Adrenal gland (tissue), 5 donors: ENCODE data around the gene OR10H1.
"Not testable (repeated sequence)": the region's sequence is repeated elsewhere in the genome, so short reads cannot be mapped to it uniquely, and the experiment has no call there.

ENCODE experiments used
- CTCF ChIP-seq, 6 experiments: fragments of 450-650 bp in 4 of 6; fragments of 200-600 bp in 2 of 6; sonication (generic) in 1 of 6; IDR thresholded peaks; 1 replicate in 5 of 6; 2 replicates in 1 of 6; pipeline versions ENCODE4 v1.5.1 to v1.8.0; 2016 to 2021; ENCODE audit warnings: antibody characterized with exemption in 6 of 6, mild to moderate bottlenecking in 2 of 6, moderate library complexity in 1 of 6
- POLR2A ChIP-seq, 2 donors: fragments of 450-650 bp; IDR thresholded peaks; one replicate each; pipeline ENCODE4 v1.6.1; 2017; ENCODE audit warnings: antibody characterized with exemption in 2 of 2, mild to moderate bottlenecking in 2 of 2, moderate library complexity in 1 of 2
- donor health status: DM: no; HTN: no; CAD: no.

DNA sequence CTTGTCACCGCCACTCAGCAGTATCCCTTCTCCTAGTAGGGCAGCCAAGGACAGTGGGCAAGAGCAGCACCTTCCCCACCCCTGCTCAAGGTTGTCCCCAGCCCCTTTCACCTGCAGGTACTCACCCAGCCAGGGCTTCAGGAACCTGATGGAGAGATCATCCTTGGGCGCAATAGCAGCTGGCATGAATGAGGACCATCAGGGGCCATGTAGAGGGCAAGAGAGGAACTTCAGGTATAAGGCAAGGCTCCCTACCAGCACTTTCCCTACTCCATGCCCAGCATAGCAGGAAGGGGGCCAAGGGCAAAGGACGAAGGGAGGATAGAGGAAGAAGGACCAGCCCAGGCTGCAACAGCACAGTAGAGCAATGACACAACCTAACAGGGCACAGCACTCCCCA is 41.3 kb downstream of the OR10H1 start:
- not testable (repeated sequence) for TF ChIP-seq CTCF, POLR2A (IDR thresholded peaks at IDR 0.05)
